Adrenal gland (tissue), 5 donors: ENCODE measurements around the gene UGT2B10.

Experiments used
- CTCF ChIP-seq, 6 experiments: fragments of 450-650 bp in 4 of 6; fragments of 200-600 bp in 2 of 6; sonication (generic) in 1 of 6; IDR thresholded peaks; 1 replicate in 5 of 6; 2 replicates in 1 of 6; pipeline versions ENCODE4 v1.5.1 to v1.8.0; 2016 to 2021; ENCODE audit warnings: antibody characterized with exemption in 6 of 6, mild to moderate bottlenecking in 2 of 6, moderate library complexity in 1 of 6
- POLR2A ChIP-seq, 2 donors: fragments of 450-650 bp; IDR thresholded peaks; one replicate each; pipeline ENCODE4 v1.6.1; 2017; ENCODE audit warnings: antibody characterized with exemption in 2 of 2, mild to moderate bottlenecking in 2 of 2, moderate library complexity in 1 of 2
- donor health status: DM: no; HTN: no; CAD: no.

- TF ChIP-seq CTCF (IDR thresholded peaks at IDR 0.05) = no peak
- TF ChIP-seq POLR2A (IDR thresholded peaks at IDR 0.05) = no peak
Measured at GRCh38 chr4:68797618-68798017, 18.2 kb upstream of the UGT2B10 start.
